Psoas muscle (tissue), 8 donors: ENCODE measurements around the gene NOA1. TPM values are rescaled to one million over a fixed set of nuclear protein-coding genes. Genes with fewer than 3 reads are reported as not detected.
A peak's percentile ranks its signal among the peaks of the same experiment; 100 is the strongest.

Experiments used
- ATAC-seq, 4 donors: fragments of 200-7000 bp; cut with Tn5 transposase; one replicate each; pipeline ENCODE4 v1.9.1; 2020; ENCODE audit warnings: moderate library complexity in 3 of 4, mild to moderate bottlenecking in 2 of 4
- DNase-seq, 2 donors: peaks; one replicate each; pipeline ENCODE4 v3.0.0-alpha.2; 2020
- H3K27ac ChIP-seq: fragments of 200-600 bp; one replicate; pipeline ENCODE4 v1.8.0; 2022
- H3K27me3 ChIP-seq, 3 donors: fragments of 200-600 bp in 1 of 3; one replicate each; pipeline versions ENCODE4 v1.6.1 to v1.8.0; 2013 to 2022; ENCODE audit warnings: low read length in 2 of 3, mild to moderate bottlenecking in 2 of 3, moderate library complexity in 1 of 3; ENCODE audit not compliant: insufficient read depth in 3 of 3
- H3K36me3 ChIP-seq, 2 donors: fragments of 200-600 bp in 1 of 2; one replicate each; pipeline versions ENCODE4 v1.6.1 to v1.8.0; 2013 to 2022; ENCODE audit warnings: low read depth in 1 of 2, mild to moderate bottlenecking in 1 of 2, moderate library complexity in 1 of 2; ENCODE audit not compliant: insufficient read depth in 1 of 2
- H3K4me1 ChIP-seq: fragments of 200-600 bp; one replicate; pipeline ENCODE4 v1.8.0; 2022
- H3K4me3 ChIP-seq: fragments of 200-600 bp; one replicate; pipeline ENCODE4 v1.8.0; 2022; ENCODE audit warnings: mild to moderate bottlenecking
- H3K9me3 ChIP-seq: fragments of 200-600 bp; one replicate; pipeline ENCODE4 v1.8.0; 2022
- CTCF ChIP-seq: fragments of 200-600 bp; IDR thresholded peaks from one replicate; pipeline ENCODE4 v1.8.0; 2022; ENCODE audit warnings: antibody characterized with exemption
- WGBS, 3 donors: extraction: QIAGEN DNeasy Blood & Tissue Kit; methylation state at CpG; one replicate each; pipeline versions ENCODE4 v1.1.6 to v1.1.7; 2013; 5-methylcytosine and 5-hydroxymethylcytosine counted together
- intact Hi-C, 2 donors: fragments of 100-400 bp; cut with DNase I; formaldehyde crosslinking; loops; one replicate each; pipeline versions ENCODE4 v1.11.0 to v1.14.2; 2022
- long read RNA-seq, 2 donors: library from polyadenylated mRNA; unstranded; transcript quantifications; one replicate each; pipeline ENCODE4 v2.0.0, GENCODE V29; 2021
- polyA plus RNA-seq, 3 donors: library from polyadenylated mRNA; stranded (reverse); fragments of 200-250 nt; gene quantifications; one replicate each; pipeline ENCODE4 v1.2.3, GENCODE V29; 2013
- total RNA-seq, 4 donors: library from RNA; stranded (reverse); fragmentation: NEBNext Ultra II Directional in 2 of 4; extraction: Animal tissue kit (Norgen Biotek cat#: 25700) in 2 of 4; gene quantifications; one replicate each; pipeline versions ENCODE4 v1.2.1 to v1.2.4, GENCODE V29; 2021 to 2023
- donor health status: healthy with polysubstance abuse.
- donor health status: DM: no; HTN: no; CAD: no; lungs with moderate emphysema.
- donor health status: Bipolar disorder and iron deficiency.
- donor health status: healthy.
- donor health status: DM: yes; HTN: yes; CAD: no.
- donor health status: DM: no; HTN: no; CAD: no.
- donor health status: DM: no; HTN: no; CAD: no.
- donor health status: DM: yes; HTN: yes; CAD: no.

The NOA1 gene
- total RNA-seq (10 to 100 TPM; 11.3 to 19.9 (median 15.3) TPM), polyA plus RNA-seq (10 to 100 TPM; 14.3 to 16.8 (median 15.9) TPM)
- long read RNA-seq, donor 1, transcript NOA1-201 (7 exons, 3,415 nt) = major isoform, 38 of 42 reads
- long read RNA-seq, donor 1, partial matches to known transcripts = 2 of 42 reads
- long read RNA-seq, donor 1, other reads (novel, unspliced or antisense) = 2 of 42 reads
- long read RNA-seq, donor 2, transcript NOA1-201 (7 exons, 3,415 nt) = major isoform, 120 of 132 reads
- long read RNA-seq, donor 2, partial matches to known transcripts = 1 of 132 reads
- long read RNA-seq, donor 2, other reads (novel, unspliced or antisense) = 11 of 132 reads

GRCh38 chr4:56977321-56978012 is at the start of gene NOA1:
Gene NOA1, minus strand, starts transcription at chr4:56977606. Its CDS starts 21 bp downstream, at chr4:56977585.
- intact Hi-C loops = loop anchor here (5.0 to 10.0 kb wide), 2 partner anchors 63 to 70 kb away; partner anchors contain the start of gene REST (in 1 of the 2)
- TF ChIP-seq CTCF = no peak
- WGBS, 3 donors = 0% methylated on average over 51 of the region's 51 CpGs

GRCh38 chr4:57023104-57023503 is 45.7 kb upstream of the NOA1 start:
- ATAC-seq = peak in 1 of 4 donors; percentile 16
- WGBS, 3 donors = 69 to 78% (median 73%) methylated on average over 4 of the region's 4 CpGs
- H3K4me3 ChIP-seq = no peak overlapping the region
- H3K4me1 ChIP-seq = no peaks in the 10 kb centered on the region
- no peak for TF ChIP-seq CTCF
- H3K36me3 ChIP-seq = peaks cover 13 to 96% of the 10 kb centered on the region in 2 donors
- intact Hi-C loops = loop anchor here (10.0 kb wide), 2 partner anchors 538 to 548 kb away; no protein-coding TSS in a partner anchor
- H3K9me3 ChIP-seq = no peaks in the 10 kb centered on the region
- H3K27me3 ChIP-seq = no peaks in the 10 kb centered on the region
- H3K27ac ChIP-seq = no peak overlapping the region
- no peak for DNase-seq

More at GRCh38 chr4:56977321-56978012, at the start of gene NOA1:
- H3K4me3 ChIP-seq = peak within 1 kb of the TSS; percentile 86
- peaks cover 32% of the 10 kb centered on the region for H3K4me1 ChIP-seq
- H3K27me3 ChIP-seq = no peaks in the 10 kb centered on the region
- peak within 1 kb of the TSS; percentile 88 for H3K27ac ChIP-seq
- H3K9me3 ChIP-seq = peaks cover 3% of the 10 kb centered on the region
- DNase-seq (peak; percentile 98), ATAC-seq (peak; percentile 90 to 92 (median 91))
- H3K36me3 ChIP-seq = peaks cover 7 to 19% of the 10 kb centered on the region in 2 donors

- Histone ChIP-seq H3K4me1 (no peaks in the 10 kb centered on the region), H3K4me3 (no peak overlapping the region), H3K27ac (no peak overlapping the region), H3K36me3 (peaks cover 16 to 96% of the 10 kb centered on the region in 2 donors), H3K9me3 (no peaks in the 10 kb centered on the region), H3K27me3 (no peaks in the 10 kb centered on the region)
- no peak for TF ChIP-seq CTCF
- ATAC-seq = peak in 3 of 4 donors; percentile 30 to 50 (median 46)
- intact Hi-C loops = loop anchor here (10.0 kb wide), 2 partner anchors 536 to 546 kb away; no protein-coding TSS in a partner anchor
- WGBS, 3 donors = 75 to 91% (median 87%) methylated on average over 5 of the region's 5 CpGs
- no peak for DNase-seq
Measured at GRCh38 chr4:57020467-57021101, 43.2 kb upstream of the NOA1 start.

GRCh38 chr4:57018980-57019379 is 41.6 kb upstream of the NOA1 start:
- Histone ChIP-seq H3K27ac (no peak overlapping the region), H3K36me3 (peaks cover 13 to 96% of the 10 kb centered on the region in 2 donors), H3K27me3 (no peaks in the 10 kb centered on the region), H3K4me1 (no peaks in the 10 kb centered on the region), H3K9me3 (no peaks in the 10 kb centered on the region), H3K4me3 (no peak overlapping the region)
- ATAC-seq = no peak
- intact Hi-C loops = no loop called here
- no peak for TF ChIP-seq CTCF
- DNase-seq = no peak
